HEK293 (cell line): ENCODE data around the gene KLHL29.

Experiments used
- CTCF ChIA-PET: fragments of 350-600 bp; formaldehyde crosslinking; extraction: SDS; loops from one replicate; lab custom pipeline; 2021; ENCODE audit warnings: antibody characterized with exemption; lab: Yijun Ruan, JAX
- POLR2A ChIA-PET: fragments of 300-600 bp; formaldehyde crosslinking; extraction: SDS; loops from one replicate; lab custom pipeline; 2020; ENCODE audit warnings: antibody characterized with exemption, inconsistent platforms; lab: Yijun Ruan, JAX
- H3K27ac ChIP-seq: fragments of 200-500 bp; sonication (Bioruptor generic); 2 replicates; pipeline ENCODE4 v1.5.1; 2014; ENCODE audit warnings: low read depth, low read length, control low read depth, inconsistent platforms; ENCODE audit errors: extremely low read depth
- H3K36me3 ChIP-seq, 2 experiments: fragments of 200-500 bp in 1 of 2; sonication (Bioruptor generic) in 1 of 2; 1 replicate in 1 of 2; 2 replicates in 1 of 2; pipeline ENCODE4 v1.5.1; 2014 to 2017; ENCODE audit warnings: inconsistent platforms in 2 of 2, low read length in 2 of 2; ENCODE audit not compliant: control insufficient read depth in 2 of 2, insufficient read depth in 1 of 2
- H3K4me1 ChIP-seq: fragments of 200-500 bp; sonication (Bioruptor generic); 2 replicates; pipeline ENCODE4 v1.5.1; 2014; ENCODE audit warnings: mild to moderate bottlenecking, low read length, inconsistent platforms; ENCODE audit not compliant: control insufficient read depth, insufficient read depth
- H3K4me3 ChIP-seq: 2 replicates; pipeline ENCODE4 v1.5.1; 2011; ENCODE audit warnings: low read depth, mild to moderate bottlenecking, control low read depth, low read length, moderate library complexity
- H3K9me3 ChIP-seq: fragments of 200-500 bp; sonication (Bioruptor generic); 2 replicates; pipeline ENCODE4 v1.5.1; 2014; ENCODE audit warnings: low read depth, low read length, inconsistent platforms; ENCODE audit not compliant: control insufficient read depth, insufficient read depth
- ATF2 ChIP-seq: fragments of 450-650 bp; formaldehyde crosslinking; IDR thresholded peaks from 2 replicates; pipeline ENCODE4 v1.5.1; 2016; ENCODE audit warnings: missing biosample characterization, missing genetic modification characterization, low read depth
- BCL11B ChIP-seq: fragments of 450-650 bp; formaldehyde crosslinking; IDR thresholded peaks from 2 replicates; pipeline ENCODE4 v1.5.1; 2016; ENCODE audit warnings: low read depth, missing biosample characterization, missing genetic modification characterization
- EGR2 ChIP-seq: fragments of 450-650 bp; formaldehyde crosslinking; IDR thresholded peaks from 2 replicates; pipeline ENCODE4 v1.5.1; 2016; ENCODE audit warnings: low read depth, missing biosample characterization, missing genetic modification characterization
- GLIS2 ChIP-seq: fragments of 450-650 bp; formaldehyde crosslinking; IDR thresholded peaks from 2 replicates; pipeline ENCODE4 v1.5.1; 2016; ENCODE audit warnings: missing biosample characterization, missing genetic modification characterization
- HOXA7 ChIP-seq: sonication (generic); formaldehyde crosslinking; IDR thresholded peaks from 2 replicates; pipeline ENCODE4 v1.8.1; 2022; ENCODE audit warnings: missing genetic modification reagents, borderline replicate concordance
- KLF7 ChIP-seq: fragments of 450-650 bp; formaldehyde crosslinking; IDR thresholded peaks from 2 replicates; pipeline ENCODE4 v1.5.1; 2016; ENCODE audit warnings: missing biosample characterization, missing genetic modification characterization, borderline replicate concordance
- OVOL3 ChIP-seq: fragments of 450-650 bp; formaldehyde crosslinking; IDR thresholded peaks from 2 replicates; pipeline ENCODE4 v1.5.1; 2016; ENCODE audit warnings: missing biosample characterization, missing genetic modification characterization
- SCRT2 ChIP-seq: fragments of 450-650 bp; formaldehyde crosslinking; IDR thresholded peaks from 2 replicates; pipeline ENCODE4 v1.5.1; 2016; ENCODE audit warnings: missing biosample characterization, missing genetic modification characterization
- SP7 ChIP-seq: fragments of 450-650 bp; formaldehyde crosslinking; IDR thresholded peaks from 2 replicates; pipeline ENCODE4 v1.5.1; 2016; ENCODE audit warnings: missing biosample characterization, missing genetic modification characterization
- YY2 ChIP-seq: fragments of 450-650 bp; formaldehyde crosslinking; IDR thresholded peaks from 2 replicates; pipeline ENCODE4 v1.5.1; 2016; ENCODE audit warnings: missing biosample characterization, missing genetic modification characterization
- ZBTB26 ChIP-seq: fragments of 450-650 bp; formaldehyde crosslinking; optimal IDR thresholded peaks from 2 replicates; pipeline ENCODE3; 2016; ENCODE audit warnings: missing biosample characterization, mild to moderate bottlenecking, missing genetic modification characterization
- ZBTB8A ChIP-seq: fragments of 450-650 bp; formaldehyde crosslinking; IDR thresholded peaks from 2 replicates; pipeline ENCODE4 v1.5.1; 2016; ENCODE audit warnings: missing biosample characterization, missing genetic modification characterization
- ZEB2 ChIP-seq: fragments of 450-650 bp; formaldehyde crosslinking; IDR thresholded peaks from 2 replicates; pipeline ENCODE4 v1.5.1; 2016; ENCODE audit warnings: missing biosample characterization, missing genetic modification characterization
- ZFP41 ChIP-seq: fragments of 450-650 bp; formaldehyde crosslinking; IDR thresholded peaks from 2 replicates; pipeline ENCODE4 v1.5.1; 2016; ENCODE audit warnings: missing biosample characterization, missing genetic modification characterization, borderline replicate concordance
- ZIC2 ChIP-seq: fragments of 450-650 bp; formaldehyde crosslinking; IDR thresholded peaks from 2 replicates; pipeline ENCODE4 v1.5.1; 2016; ENCODE audit warnings: missing biosample characterization, missing genetic modification characterization
- ZNF112 ChIP-seq: fragments of 450-650 bp; formaldehyde crosslinking; IDR thresholded peaks from 2 replicates; pipeline ENCODE4 v1.5.0; 2017; ENCODE audit warnings: missing biosample characterization, missing genetic modification characterization
- ZNF23 ChIP-seq: fragments of 450-650 bp; formaldehyde crosslinking; IDR thresholded peaks from 2 replicates; pipeline ENCODE4 v1.5.1; 2016; ENCODE audit warnings: missing biosample characterization, missing genetic modification characterization, borderline replicate concordance
- ZNF24 ChIP-seq: fragments of 450-650 bp; formaldehyde crosslinking; IDR thresholded peaks from 2 replicates; pipeline ENCODE4 v1.5.1; 2016; ENCODE audit warnings: missing biosample characterization, missing genetic modification characterization
- ZNF350 ChIP-seq: fragments of 450-650 bp; formaldehyde crosslinking; IDR thresholded peaks from 2 replicates; pipeline ENCODE4 v1.5.0; 2017; ENCODE audit warnings: missing biosample characterization, mild to moderate bottlenecking, missing genetic modification characterization
- ZNF514 ChIP-seq: fragments of 450-650 bp; formaldehyde crosslinking; IDR thresholded peaks from 2 replicates; pipeline ENCODE4 v1.5.1; 2016; ENCODE audit warnings: missing biosample characterization, missing genetic modification characterization
- ZNF529 ChIP-seq: fragments of 450-650 bp; formaldehyde crosslinking; IDR thresholded peaks from 2 replicates; pipeline ENCODE4 v1.5.1; 2017; ENCODE audit warnings: missing genetic modification characterization, missing biosample characterization; ENCODE audit not compliant: insufficient replicate concordance
- ZNF530 ChIP-seq: fragments of 450-650 bp; formaldehyde crosslinking; IDR thresholded peaks from 2 replicates; pipeline ENCODE4 v1.5.1; 2016; ENCODE audit warnings: low read depth, missing biosample characterization, missing genetic modification characterization
- ZNF571 ChIP-seq: fragments of 450-650 bp; formaldehyde crosslinking; IDR thresholded peaks from 2 replicates; pipeline ENCODE4 v1.5.0; 2017; ENCODE audit warnings: missing biosample characterization, missing genetic modification characterization
- ZNF621 ChIP-seq: fragments of 450-650 bp; formaldehyde crosslinking; IDR thresholded peaks from 2 replicates; pipeline ENCODE4 v1.5.1; 2017; ENCODE audit warnings: missing biosample characterization, missing genetic modification characterization
- ZNF670 ChIP-seq: fragments of 450-650 bp; formaldehyde crosslinking; IDR thresholded peaks from 2 replicates; pipeline ENCODE4 v1.5.1; 2016; ENCODE audit warnings: missing biosample characterization, missing genetic modification characterization, low read depth
- ZNF776 ChIP-seq: fragments of 450-650 bp; formaldehyde crosslinking; IDR thresholded peaks from 2 replicates; pipeline ENCODE4 v1.5.0; 2017; ENCODE audit warnings: missing biosample characterization, missing genetic modification characterization, borderline replicate concordance
- ZNF785 ChIP-seq: fragments of 450-650 bp; formaldehyde crosslinking; IDR thresholded peaks from 2 replicates; pipeline ENCODE4 v1.5.1; 2016; ENCODE audit warnings: missing biosample characterization, missing genetic modification characterization

KLHL29 gene

GRCh38 chr2:23449831-23450331 lies 64.9 kb downstream of the KLHL29 start:
- Histone ChIP-seq H3K4me3 (no peak overlapping the region), H3K9me3 (no peaks in the 10 kb centered on the region), H3K36me3 (no peaks in the 10 kb centered on the region), H3K4me1 (peaks cover 6% of the 10 kb centered on the region; the same call in 1 of the 2 replicates), H3K27ac (no peak overlapping the region)
- CTCF ChIA-PET, result interaction anchor here (2.2 kb wide), 1 partner anchor 10 kb away, joined by 8 read pairs; no protein-coding TSS in a partner anchor
- POLR2A ChIA-PET, result no interaction called here
- no peak for TF ChIP-seq ZBTB26 (tag by site-specific recombination)

GRCh38 chr2:23452372-23452771 lies 67.4 kb downstream of the KLHL29 start:
- Histone ChIP-seq H3K36me3 (no peaks in the 10 kb centered on the region), H3K27ac (no peak overlapping the region), H3K4me1 (peaks cover 6% of the 10 kb centered on the region; the same call in 1 of the 2 replicates), H3K4me3 (no peak overlapping the region), H3K9me3 (no peaks in the 10 kb centered on the region)
- ChIA-PET CTCF (interaction anchor here (0.6 kb wide), 1 partner anchor 336 kb away, joined by 3 read pairs; no protein-coding TSS in a partner anchor), POLR2A (no interaction called here)
- no peak for TF ChIP-seq ATF2 (tag by site-specific recombination)
- TF ChIP-seq ZNF112 (tag by site-specific recombination), result no peak
- TF ChIP-seq ZBTB8A (tag by site-specific recombination), result no peak
- TF ChIP-seq ZNF785 (tag by site-specific recombination), result no peak
- TF ChIP-seq OVOL3, result no peak
- TF ChIP-seq ZNF776 (tag by site-specific recombination), result no peak
- no peak for TF ChIP-seq YY2 (tag by site-specific recombination)
- no peak for TF ChIP-seq EGR2
- TF ChIP-seq GLIS2, result no peak
- TF ChIP-seq ZNF24 (tag by site-specific recombination), result no peak
- no peak for TF ChIP-seq ZIC2
- TF ChIP-seq ZNF23, result no peak

- TF ChIP-seq HOXA7 (CRISPR knock-in tag) (no peak), ZNF529 (tag by site-specific recombination) (no peak), ZNF350 (tag by site-specific recombination) (no peak), ZEB2 (tag by site-specific recombination) (no peak), ZNF530 (tag by site-specific recombination) (no peak), ZNF670 (tag by site-specific recombination) (no peak), SCRT2 (tag by site-specific recombination) (no peak), SP7 (tag by site-specific recombination) (no peak), ZFP41 (tag by site-specific recombination) (no peak), ZNF514 (no peak), ZNF571 (tag by site-specific recombination) (no peak), BCL11B (tag by site-specific recombination) (no peak), KLF7 (tag by site-specific recombination) (no peak), ZNF621 (tag by site-specific recombination) (no peak)
- TF ChIP-seq, all 188 proteins: peak for 0
- ChIA-PET CTCF (interaction anchor here (0.6 kb wide), 3 partner anchors 9 to 594 kb away, joined by 3 to 4 read pairs (median 3); no protein-coding TSS in a partner anchor), POLR2A (no interaction called here)
- no peaks in the 10 kb centered on the region for H3K9me3 ChIP-seq
- peaks cover 6% of the 10 kb centered on the region; the same call in 1 of the 2 replicates for H3K4me1 ChIP-seq
- H3K4me3 ChIP-seq, result no peak overlapping the region
- H3K36me3 ChIP-seq, result no peaks in the 10 kb centered on the region
- no peak overlapping the region for H3K27ac ChIP-seq
Measured at GRCh38 chr2:23452853-23453420, 68.0 kb downstream of the KLHL29 start.
